MG63 (cell line): ENCODE data around the gene RRAS2. TPM values are rescaled to one million over a fixed set of nuclear protein-coding genes. Genes with fewer than 3 reads are reported as not detected.
"Not testable (repeated sequence)": the region's sequence is repeated elsewhere in the genome, so short reads cannot be mapped to it uniquely, and the experiment has no call there.

Source experiments
- DNase-seq: peaks from one replicate; pipeline ENCODE4 v3.0.0-alpha.2; 2020
- H3K27me3 ChIP-seq: fragments of 250-450 bp; sonication (Bioruptor Pico); 2 replicates; pipeline ENCODE4 v1.5.1; 2020; ENCODE audit warnings: mild to moderate bottlenecking, moderate library complexity
- H3K36me3 ChIP-seq: fragments of 250-450 bp; sonication (Bioruptor Pico); 2 replicates; pipeline ENCODE4 v1.5.1; 2020; ENCODE audit warnings: mild to moderate bottlenecking, moderate library complexity
- H3K4me3 ChIP-seq: fragments of 250-450 bp; sonication (Bioruptor Pico); 2 replicates; pipeline ENCODE4 v1.5.1; 2020; ENCODE audit warnings: mild to moderate bottlenecking, moderate library complexity
- H3K9me3 ChIP-seq: fragments of 250-450 bp; sonication (Bioruptor Pico); 2 replicates; pipeline ENCODE4 v1.5.1; 2020; ENCODE audit warnings: mild to moderate bottlenecking, moderate library complexity
- total RNA-seq: library from RNA; depleted of rRNA; stranded (reverse); fragments of >200 nt; shearing (Covaris generic); gene quantifications from 2 replicates; pipeline ENCODE4 v1.2.3, GENCODE V29; 2014; ENCODE audit warnings: low replicate concordance; rRNA removed

RRAS2 gene
- 169 and 218 TPM in 2 replicates for total RNA-seq

DNA sequence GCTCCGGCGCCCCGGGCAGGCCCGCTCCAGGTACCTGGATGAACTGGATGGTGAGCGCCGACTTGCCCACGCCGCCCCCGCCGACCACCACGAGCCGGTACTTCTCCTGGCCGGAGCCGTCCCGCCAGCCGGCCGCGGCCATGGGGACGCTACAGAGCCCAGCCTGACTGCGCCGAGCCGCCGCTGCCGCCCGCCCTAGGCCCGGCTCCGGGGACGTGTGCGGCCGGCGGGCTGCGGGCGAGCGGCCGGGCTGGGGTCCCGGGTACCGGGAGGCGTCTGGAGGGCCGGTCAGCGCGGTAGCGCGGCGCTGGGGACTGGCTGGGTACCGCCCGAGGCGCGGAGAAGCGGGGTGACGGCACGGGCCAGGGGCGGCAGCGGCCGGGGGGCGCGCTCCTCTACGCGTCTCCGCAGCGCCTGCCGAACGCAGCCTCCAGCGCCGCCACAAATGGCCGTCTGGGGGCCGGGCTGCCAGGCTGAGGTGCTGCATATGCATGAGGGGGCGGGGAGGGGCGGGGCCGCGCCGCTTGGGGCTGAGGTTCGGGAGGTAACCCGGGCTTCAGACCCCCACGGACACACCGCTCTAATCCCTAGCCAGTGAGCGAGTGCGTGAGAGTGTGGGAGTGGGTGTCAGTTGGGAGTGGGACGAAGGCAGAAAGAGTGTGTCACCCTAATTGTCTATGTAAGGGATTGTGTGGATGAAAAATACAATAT, at the start of gene RRAS2:
Gene RRAS2 (minus strand): TSS at position 455 of the 711 bp plus-strand sequence. CDS start 313 bp downstream, at position 142.
- DNase-seq, result peak; percentile 81
- peaks cover 27% of the 10 kb centered on the region for H3K36me3 ChIP-seq
- H3K27me3 ChIP-seq, result no peaks in the 10 kb centered on the region
- H3K4me3 ChIP-seq, result peak within 1 kb of the TSS; percentile 80
- H3K9me3 ChIP-seq, result no peaks in the 10 kb centered on the region

DNA sequence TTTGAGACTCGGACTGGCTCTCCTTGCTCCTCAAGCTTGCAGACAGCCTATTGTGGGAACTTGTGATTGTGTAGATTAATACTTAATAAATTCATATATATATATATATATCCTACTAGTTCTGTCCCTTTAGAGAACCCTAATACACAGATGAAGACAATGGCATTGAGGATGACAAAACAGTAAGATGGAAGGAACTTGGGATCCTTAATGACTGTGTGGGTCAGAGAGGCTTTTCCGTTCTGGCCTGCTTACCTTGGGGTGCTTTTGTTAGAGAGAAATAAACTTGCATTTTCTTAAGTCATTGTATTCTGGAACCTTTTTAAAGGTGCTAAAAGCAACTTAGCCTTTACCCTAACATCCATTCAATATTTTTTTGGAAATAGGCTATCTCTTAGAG, 49.6 kb upstream of the RRAS2 start:
- Histone ChIP-seq H3K27me3 (no peaks in the 10 kb centered on the region), H3K36me3 (no peaks in the 10 kb centered on the region)

DNA sequence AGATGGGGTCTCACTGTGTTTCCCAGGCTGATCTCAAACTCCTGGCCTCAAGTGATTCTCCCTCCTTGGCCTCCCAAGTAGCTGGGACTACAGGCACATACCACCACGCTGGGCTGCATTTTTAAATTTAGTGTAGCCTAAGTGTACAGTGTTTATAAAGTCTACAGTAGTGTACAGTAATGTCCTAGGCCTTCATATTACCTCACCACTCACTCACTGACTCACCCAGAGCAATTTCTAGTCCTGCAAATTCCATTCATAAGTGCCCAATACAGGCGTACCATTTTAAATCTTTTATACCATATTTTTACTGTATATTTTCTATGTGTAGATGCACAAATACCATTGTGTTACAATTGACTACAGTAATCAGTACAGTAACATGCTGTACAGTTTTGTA, 47.1 kb upstream of the RRAS2 start:
- DNase-seq, H3K9me3 ChIP-seq, H3K36me3 ChIP-seq, H3K27me3 ChIP-seq, H3K4me3 ChIP-seq: not testable (repeated sequence)

More for the DNA sequence above, 49.6 kb upstream of the RRAS2 start:
- no peak overlapping the region for H3K4me3 ChIP-seq
- no peak for DNase-seq
- H3K9me3 ChIP-seq, result no peaks in the 10 kb centered on the region

DNA sequence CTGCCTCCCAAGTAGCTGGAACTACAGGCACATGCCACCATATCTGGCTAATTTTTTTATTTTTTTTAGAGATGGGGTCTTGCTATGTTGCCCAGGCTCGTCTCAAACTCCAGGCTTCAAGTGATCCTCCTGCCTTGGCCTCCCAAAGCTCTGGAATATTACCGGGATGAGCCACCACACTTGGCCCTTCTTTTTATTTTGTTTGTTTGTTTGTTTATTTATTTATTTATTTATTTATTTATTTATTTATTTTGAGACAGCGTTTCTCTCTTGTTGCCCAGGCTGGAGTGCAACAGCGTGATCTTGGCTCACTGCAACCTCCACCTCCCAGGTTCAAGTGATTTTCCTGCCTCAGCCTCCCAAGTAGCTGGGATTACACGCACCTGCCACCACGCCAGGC, 44.5 kb upstream of the RRAS2 start:
- not testable (repeated sequence) for H3K4me3 ChIP-seq, H3K9me3 ChIP-seq, H3K36me3 ChIP-seq, DNase-seq, H3K27me3 ChIP-seq

DNA sequence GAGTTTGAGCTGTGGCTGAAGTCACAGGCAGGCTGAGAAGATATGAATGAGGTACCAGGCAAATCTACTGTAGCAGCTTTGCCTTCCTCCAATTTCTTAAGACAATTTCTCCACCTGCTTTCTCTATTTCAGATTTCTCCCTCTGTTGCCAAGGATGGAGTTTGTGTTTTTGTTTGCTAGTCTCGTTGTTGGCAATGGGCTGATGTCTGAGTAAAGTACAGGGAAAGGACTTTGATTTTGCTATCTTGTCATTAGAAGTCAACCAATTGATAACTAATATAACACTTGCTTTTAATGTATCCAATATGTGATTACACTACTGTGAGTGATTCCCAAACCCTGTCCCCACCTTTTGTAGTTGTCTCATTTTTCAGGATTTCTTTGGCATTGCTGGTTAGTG, 40.1 kb upstream of the RRAS2 start:
- Histone ChIP-seq H3K27me3 (no peaks in the 10 kb centered on the region), H3K4me3 (no peak overlapping the region), H3K9me3 (no peaks in the 10 kb centered on the region), H3K36me3 (no peaks in the 10 kb centered on the region)
- no peak for DNase-seq

DNA sequence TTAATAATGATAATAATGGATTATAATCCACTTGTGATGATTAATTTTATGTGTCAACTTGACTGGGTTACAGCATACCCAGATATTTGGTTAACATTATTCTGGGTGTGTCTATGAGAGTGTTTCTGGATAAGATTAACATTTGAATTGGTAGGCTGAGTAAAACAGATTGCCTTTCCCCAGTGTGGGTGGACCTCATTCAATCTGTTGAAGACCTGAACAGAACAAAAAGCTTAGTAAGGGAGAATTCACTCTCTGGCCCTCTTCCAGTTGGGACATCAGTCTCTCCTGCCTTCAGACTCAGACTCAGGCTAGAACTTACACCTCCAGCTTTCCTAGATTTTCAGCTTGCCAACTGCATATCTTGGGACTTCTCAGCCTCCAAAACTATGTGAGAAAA, 37.3 kb upstream of the RRAS2 start:
- no peak for DNase-seq
- no peaks in the 10 kb centered on the region for H3K9me3 ChIP-seq
- no peaks in the 10 kb centered on the region for H3K27me3 ChIP-seq
- no peak overlapping the region for H3K4me3 ChIP-seq
- no peaks in the 10 kb centered on the region for H3K36me3 ChIP-seq

DNA sequence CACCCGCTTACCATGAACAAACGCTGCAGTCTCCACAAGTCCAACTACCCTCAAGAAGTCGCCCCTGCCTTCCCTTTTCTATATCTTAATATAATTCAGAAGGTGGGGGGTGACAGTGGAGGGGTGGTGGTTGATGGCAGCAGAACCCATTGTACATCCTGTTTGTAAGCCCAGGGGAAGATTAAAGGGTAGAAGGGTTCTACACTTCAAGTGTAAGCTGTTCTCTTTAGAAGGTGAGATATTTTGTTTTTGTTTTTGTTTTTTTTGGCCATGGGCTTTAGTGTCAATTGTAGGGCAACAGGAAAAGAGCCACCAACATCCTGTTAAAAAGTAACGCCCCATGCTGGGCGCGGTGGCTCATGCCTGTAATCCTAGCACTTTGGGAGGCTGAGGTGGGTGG, 34.9 kb upstream of the RRAS2 start:
- DNase-seq, result no peak
- Histone ChIP-seq H3K4me3 (no peak overlapping the region), H3K27me3 (no peaks in the 10 kb centered on the region), H3K9me3 (no peaks in the 10 kb centered on the region), H3K36me3 (no peaks in the 10 kb centered on the region)

DNA sequence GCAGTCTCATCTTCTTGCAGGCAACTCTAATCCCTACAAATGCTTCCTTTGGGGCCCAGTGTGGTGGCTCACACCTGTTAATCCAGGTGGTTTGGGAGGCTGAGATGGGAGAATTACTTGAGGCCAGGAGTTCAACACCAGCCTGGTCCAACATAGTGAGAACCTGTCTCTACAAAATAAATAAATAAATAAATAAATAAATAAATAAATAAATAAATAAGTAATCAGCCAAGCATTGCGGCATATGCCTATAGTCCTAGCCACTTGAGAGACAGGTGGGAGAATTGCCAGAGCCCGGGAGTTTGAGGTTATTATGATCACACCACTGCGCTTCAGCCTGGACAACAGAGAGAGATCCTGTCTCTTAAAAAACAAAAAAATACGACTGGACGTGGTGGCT, 34.1 kb upstream of the RRAS2 start:
- no peak overlapping the region for H3K4me3 ChIP-seq
- H3K9me3 ChIP-seq, result no peaks in the 10 kb centered on the region
- H3K36me3 ChIP-seq, result no peaks in the 10 kb centered on the region
- no peaks in the 10 kb centered on the region for H3K27me3 ChIP-seq
- no peak for DNase-seq

DNA sequence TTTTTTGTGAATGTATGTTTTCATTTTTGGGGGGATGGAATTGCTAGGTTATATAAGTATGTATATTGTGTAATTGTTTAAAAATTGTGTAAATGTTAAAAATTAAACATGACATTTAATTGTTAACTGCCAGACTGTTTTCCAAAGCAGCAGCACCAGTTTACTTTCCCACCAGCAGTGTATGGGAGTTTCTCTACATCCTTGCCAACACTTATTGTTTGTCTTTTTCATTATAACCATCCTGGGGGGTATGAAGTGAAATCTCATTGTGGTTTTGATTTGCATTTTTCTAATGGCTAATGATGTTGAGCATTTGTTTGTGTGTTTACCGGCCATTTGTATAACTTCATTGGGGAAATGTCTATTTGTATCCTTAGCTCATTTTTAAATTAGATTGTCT, 31.7 kb upstream of the RRAS2 start:
- Histone ChIP-seq H3K27me3 (no peaks in the 10 kb centered on the region), H3K9me3 (no peaks in the 10 kb centered on the region), H3K4me3 (no peak overlapping the region), H3K36me3 (no peaks in the 10 kb centered on the region)
- DNase-seq, result no peak

DNA sequence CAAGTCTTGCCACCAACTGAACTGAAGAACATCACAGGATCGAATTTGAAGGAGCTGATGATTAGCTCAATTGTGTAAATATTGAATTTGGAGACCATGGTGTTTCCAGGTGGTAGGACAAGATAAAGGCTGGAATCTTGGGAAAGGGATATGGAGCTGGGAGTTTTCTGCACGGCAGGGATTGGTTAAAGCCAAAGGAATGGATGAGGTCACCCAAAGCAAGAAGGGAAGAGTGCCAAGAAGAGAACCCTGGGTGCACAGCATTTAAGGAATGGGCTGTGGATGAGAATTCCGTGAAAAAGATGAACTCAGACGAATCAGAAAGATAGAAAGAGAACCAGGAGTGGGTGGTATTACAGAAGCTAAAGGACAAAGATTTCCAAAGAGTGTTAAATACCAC, 29.4 kb upstream of the RRAS2 start:
- H3K27me3 ChIP-seq, result no peaks in the 10 kb centered on the region
- no peaks in the 10 kb centered on the region for H3K9me3 ChIP-seq
- no peaks in the 10 kb centered on the region for H3K36me3 ChIP-seq
- DNase-seq, result no peak
- no peak overlapping the region for H3K4me3 ChIP-seq

DNA sequence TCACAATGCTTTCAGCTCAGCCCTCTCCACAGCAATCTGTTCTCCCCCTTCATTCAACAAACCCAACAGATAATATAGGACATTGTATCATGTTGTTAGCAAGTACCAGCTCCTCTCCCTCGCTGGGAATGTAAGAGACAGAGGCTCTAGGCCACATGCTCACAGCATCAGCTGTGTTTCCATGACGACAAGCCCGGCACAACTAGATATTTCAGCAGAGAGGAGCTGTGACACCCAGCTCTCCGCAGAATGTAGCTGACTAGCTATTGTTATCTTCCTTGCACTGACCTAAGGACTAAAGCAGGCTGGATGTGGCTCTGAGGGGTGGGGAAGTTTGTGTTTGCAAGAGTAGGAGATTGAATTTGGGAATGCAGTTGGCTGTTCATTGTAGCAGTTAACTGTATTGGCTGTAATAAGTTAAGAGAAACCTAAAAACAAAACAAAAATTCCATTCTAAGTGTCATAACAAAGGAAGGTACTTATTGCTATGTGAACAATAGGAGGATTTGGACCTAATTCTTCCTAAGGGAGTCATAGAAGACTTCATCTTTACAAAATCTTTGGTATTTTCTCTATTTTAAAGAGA, 28.0 kb upstream of the RRAS2 start:
- H3K27me3 ChIP-seq, result no peaks in the 10 kb centered on the region
- H3K9me3 ChIP-seq, result no peaks in the 10 kb centered on the region
- H3K36me3 ChIP-seq, result no peaks in the 10 kb centered on the region
- peak; percentile 11 for DNase-seq
- no peak overlapping the region for H3K4me3 ChIP-seq

DNA sequence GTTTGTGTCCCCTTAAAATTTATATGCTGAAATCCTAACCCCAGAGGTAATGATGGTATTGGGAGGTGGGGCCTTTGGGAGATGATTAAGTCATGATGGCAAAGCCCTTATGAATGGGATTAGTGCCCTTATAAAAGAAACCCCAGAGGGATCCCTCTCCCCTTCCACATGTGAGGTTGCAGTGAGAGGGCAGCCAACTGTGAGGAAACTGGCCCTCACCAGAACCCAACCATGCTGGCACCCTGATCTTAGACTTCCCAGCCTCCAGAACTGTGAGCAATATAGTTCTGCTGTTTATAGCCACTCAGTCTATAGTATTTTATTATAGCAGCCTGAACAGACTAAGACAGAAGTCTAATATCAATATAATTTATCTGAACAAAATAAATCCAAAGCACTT, 27.1 kb upstream of the RRAS2 start:
- Histone ChIP-seq H3K9me3 (no peaks in the 10 kb centered on the region), H3K4me3 (no peak overlapping the region), H3K27me3 (no peaks in the 10 kb centered on the region), H3K36me3 (no peaks in the 10 kb centered on the region)
- DNase-seq, result peak; percentile 3

DNA sequence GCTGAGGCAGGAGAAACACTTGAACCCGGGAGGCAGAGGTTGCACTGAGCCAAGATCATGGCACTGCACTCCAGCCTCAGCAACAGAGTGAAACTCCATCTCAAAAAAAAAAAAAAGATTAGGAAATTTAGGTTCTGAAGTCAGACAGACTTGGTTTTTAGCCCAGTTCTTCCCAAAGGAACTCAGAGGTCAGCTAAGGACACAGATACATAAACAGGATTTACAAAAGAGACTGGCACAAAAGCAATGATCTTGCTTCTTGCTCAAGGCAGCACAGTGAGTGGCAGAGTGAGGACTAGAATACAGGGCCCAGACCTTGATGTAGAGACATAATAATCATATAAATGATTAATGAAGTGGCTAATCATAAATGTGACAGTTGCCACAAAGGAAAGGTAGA, 25.4 kb upstream of the RRAS2 start:
- no peak for DNase-seq

DNA sequence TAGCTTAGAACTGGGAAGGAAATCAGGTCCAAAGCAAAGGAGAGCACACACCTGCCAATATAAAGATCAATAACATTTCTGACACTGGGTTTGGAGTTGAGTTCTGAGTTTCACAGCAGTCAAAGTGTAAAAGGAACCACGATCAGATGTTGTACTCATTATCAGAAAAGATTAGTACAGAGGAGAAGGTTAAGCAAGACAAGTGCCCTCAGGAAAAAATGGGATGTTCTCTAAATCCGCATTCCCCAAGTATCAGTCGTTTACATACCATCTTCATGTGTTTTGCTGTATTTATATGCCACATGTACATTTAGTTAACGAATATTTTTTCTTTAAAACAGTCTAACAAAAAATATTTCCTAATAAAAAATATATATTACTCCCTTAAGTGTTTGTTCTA, 23.0 kb upstream of the RRAS2 start:
- no peaks in the 10 kb centered on the region for H3K36me3 ChIP-seq
- DNase-seq, result no peak
- H3K27me3 ChIP-seq, result no peaks in the 10 kb centered on the region
- no peak overlapping the region for H3K4me3 ChIP-seq
- no peaks in the 10 kb centered on the region for H3K9me3 ChIP-seq

More for the DNA sequence above, 25.4 kb upstream of the RRAS2 start:
- no peaks in the 10 kb centered on the region for H3K27me3 ChIP-seq
- H3K4me3 ChIP-seq, result no peak overlapping the region
- H3K9me3 ChIP-seq, result no peaks in the 10 kb centered on the region
- no peaks in the 10 kb centered on the region for H3K36me3 ChIP-seq

DNA sequence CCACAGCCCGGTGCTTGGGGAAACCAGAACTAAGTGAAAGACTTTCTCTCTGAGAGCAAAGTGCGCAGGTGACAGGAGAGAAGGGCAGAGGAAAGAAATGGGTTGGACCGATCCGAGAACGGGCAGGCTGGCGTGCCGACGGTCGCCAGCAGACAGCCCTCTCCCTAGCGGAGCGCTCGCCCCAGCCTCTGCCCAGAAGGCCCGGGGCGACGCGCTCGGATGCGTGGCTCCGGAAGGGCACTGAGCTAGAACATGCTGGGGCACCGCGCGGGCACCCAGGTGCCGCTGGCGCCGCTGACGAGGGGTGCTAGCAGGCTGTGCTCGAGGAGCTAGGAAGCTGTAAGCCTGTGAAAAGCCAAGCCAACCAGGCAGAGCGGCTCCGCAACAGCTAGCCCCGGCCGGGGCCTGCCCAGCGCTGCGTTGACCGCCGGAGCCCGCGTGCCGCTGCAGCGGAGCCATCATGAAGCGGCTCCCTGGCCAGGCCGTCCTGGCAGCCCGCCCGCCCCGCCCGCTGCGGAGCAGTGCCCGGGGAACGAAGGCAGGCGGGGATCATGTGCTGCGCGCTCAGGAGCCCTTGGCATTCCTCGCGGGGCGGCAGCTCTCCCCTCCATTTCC, 22.1 kb upstream of the RRAS2 start:
- Histone ChIP-seq H3K4me3 (peak overlapping the region; percentile 21; the same call in 1 of the 2 replicates), H3K36me3 (no peaks in the 10 kb centered on the region), H3K27me3 (no peaks in the 10 kb centered on the region), H3K9me3 (no peaks in the 10 kb centered on the region)
- peak; percentile 73 for DNase-seq

DNA sequence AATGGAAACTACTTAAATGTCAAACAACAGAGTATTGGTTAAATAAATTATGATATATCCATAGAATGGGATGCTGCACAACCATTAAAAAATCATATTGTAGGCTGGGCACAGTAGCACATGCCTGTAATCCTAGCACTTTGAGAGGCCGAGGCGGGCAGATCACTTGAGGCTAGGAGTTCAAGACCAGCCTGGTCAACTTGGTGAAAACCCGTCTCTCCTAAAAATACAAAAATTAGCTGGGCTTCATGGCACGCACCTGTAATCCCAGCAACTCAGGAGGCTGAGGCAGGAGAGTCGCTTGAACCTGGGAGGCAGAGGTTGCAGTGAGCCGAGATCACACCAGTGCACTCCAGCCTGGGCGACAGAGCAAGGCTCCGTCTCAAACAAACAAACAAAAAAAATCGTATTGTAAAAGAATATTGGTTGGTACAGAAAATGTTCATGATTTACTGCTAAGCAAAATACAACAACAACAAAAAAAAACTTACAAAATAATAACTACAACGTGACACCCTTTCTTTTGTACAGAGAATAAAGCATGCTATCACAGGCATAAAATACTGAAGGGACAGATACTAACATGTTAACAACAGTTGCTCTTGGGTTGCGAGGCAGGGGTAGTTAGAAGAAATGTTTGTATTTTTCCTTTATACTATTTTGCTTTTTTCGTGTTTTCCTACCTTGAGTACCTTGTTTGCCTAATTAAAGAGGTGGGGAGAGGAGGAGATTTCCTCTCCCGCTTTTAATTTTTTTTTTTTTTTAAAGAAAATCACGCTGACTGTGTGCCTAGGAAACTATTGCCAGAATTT, 21.3 kb upstream of the RRAS2 start:
- H3K9me3 ChIP-seq, result no peaks in the 10 kb centered on the region
- H3K4me3 ChIP-seq, result no peak overlapping the region
- H3K27me3 ChIP-seq, result no peaks in the 10 kb centered on the region
- no peaks in the 10 kb centered on the region for H3K36me3 ChIP-seq
- DNase-seq, result no peak

DNA sequence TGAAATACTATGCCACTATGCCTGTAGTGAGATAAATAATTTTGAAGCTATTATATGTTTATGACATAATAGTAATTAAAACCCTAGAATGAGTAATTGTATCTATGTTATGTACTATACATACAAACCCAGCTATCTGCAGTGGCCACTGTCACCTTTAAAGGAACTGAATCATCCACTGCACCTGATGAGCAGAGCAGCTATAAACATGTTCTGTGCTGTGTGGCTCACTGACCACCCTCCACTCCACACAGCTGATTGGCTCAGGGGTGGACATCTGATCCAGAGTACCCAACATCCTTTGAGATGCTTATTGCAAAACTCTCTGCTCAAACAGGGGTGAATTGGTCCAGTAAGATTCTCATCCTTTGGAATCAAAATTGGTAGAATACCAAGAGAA, 19.2 kb upstream of the RRAS2 start:
- H3K27me3 ChIP-seq, result no peaks in the 10 kb centered on the region
- no peaks in the 10 kb centered on the region for H3K36me3 ChIP-seq
- no peak overlapping the region for H3K4me3 ChIP-seq
- no peaks in the 10 kb centered on the region for H3K9me3 ChIP-seq
- no peak for DNase-seq
